GM20431 (cell line): ENCODE data around the gene LMOD1.
"Not testable (repeated sequence)": the region's sequence is repeated elsewhere in the genome, so short reads cannot be mapped to it uniquely, and the experiment has no call there.

ENCODE experiments used
- in situ Hi-C: fragments of 300-500 bp; cut with MseI, MboI; formaldehyde crosslinking; loops from one replicate; pipeline ENCODE4 v1.15.0; 2020; ENCODE audit warnings: low sequenced_read_pairs; ENCODE audit not compliant: unreplicated experiment

The LMOD1 gene

DNA sequence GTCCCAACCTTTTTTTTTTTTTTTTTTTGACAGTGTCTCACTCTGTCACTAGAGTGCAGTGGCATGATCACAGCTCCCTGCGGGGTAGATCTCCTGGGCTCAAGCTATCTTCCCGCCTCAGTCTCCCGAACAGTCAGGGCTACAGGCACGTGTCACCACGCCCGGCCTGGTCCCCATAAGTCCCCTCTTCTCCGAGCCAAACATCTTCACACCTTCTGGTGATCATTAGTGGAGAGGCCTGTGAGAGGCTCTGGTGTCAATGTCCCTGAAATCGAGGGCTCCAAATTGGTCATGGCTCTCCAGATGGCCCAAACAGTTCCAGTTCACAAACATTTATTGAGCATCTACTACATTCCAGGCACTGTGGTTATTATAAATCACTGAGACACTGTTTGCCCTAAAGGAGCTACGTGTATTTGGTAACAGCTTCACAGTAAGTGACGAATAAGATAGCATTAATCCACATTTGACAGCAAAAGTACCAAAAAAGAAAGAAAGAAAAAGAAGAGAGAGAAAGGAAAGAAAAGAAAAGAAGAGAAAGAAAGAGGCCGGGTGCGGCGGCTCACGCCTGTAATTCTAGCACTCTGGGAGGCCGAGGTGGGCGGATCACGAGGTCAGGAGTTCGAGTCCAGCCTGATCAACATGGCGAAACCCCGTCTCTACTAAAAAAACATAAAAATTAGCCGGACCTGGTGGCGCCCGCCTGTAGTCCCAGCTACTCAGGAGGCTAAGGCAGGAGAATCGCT is 8.1 kb upstream of the LMOD1 start:
- in situ Hi-C loops = no loop called here

DNA sequence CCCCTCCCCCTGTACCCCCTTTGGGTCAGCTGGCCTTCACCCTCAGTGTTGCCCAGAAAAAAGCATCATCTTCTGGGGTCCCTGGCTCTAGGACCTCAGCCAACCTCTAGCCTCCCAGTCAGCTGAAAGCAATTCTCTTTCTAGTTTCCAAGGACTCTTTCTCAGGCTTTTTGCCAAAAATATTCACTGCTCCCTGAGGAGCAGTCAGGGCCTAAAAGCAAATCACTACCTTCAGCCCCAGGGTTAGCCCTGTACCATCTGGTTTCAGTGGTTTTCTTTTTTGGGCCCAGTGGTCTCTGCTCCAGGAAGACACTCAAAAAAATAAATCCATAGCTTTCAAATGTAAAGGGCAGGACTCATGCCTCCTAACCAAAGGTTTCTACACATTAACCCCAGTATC is 3.1 kb upstream of the LMOD1 start:
- in situ Hi-C loops = no loop called here

DNA sequence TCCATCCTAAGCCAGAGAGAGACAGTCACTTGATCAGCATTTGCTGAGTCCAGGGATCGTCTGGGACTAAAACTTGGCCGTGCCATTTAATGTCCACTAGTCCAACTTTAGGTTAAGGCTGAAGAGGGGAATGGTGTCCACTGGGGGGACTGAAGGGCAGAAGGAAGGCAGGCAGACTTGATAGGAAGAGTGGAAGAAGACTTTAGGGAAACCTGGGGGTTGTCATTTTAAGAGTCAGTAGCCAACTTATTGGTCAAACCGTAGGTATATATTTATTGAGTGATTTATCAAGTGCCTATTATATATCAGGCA is 1.3 kb upstream of the LMOD1 start:
- in situ Hi-C loops = no loop called here

DNA sequence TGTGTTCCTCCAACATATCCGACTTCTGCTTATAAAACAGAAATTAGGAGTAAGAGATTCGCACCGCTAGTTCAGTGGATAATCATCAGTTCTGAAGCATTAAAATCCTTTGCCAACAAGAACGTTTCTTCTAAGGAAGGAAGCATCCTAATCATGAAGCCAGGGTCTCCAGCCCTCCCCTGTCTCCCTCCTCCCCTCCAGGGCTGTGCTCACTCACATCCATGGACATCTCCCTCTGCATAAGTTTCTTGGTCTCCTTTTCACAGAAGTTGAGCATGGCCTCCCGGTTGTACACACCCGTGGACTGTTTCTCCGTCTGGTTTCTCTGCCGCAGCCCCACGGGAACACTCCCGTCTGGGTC is 505 bp downstream of the LMOD1 start:
- in situ Hi-C loops = no loop called here

DNA sequence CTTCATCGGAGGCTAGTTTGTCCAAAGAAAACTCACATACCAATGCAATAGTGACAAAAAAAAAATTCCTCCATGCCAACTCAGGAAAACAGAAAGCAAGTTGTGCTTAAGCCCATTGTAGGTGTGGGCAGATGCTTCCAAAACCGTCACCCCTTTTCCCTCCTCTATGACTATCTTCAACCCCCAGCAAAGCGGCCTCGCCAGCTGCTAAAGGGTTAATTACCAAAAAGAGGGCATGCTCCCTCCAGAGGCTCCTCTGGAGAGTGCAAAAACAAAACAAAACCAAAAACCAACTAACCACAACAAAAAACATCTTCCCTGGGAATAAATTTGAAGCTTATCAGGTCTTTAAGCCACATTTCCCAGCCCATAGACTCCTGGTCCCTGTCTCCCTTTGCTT is 1.2 kb downstream of the LMOD1 start:
- in situ Hi-C loops = no loop called here

DNA sequence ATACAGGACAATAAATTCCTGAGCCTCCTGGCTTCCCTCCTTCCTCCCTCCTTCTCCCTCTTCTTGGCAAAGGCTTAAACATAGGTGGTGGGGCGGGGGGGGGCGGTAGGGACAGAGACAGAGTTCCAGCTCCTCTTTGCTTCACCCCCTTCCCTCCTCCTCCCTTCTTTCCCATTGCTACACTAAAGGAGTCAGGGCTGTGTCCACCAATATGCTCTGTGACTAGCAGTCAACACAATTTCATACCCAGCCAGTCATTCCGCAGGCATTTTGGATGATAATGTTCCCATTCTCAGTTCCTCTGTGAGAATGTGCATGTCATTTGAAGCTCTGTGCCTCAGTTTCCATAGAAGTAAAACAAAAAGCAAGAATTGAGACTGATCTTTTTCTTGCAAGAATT is 1.7 kb downstream of the LMOD1 start:
- in situ Hi-C loops = no loop called here

DNA sequence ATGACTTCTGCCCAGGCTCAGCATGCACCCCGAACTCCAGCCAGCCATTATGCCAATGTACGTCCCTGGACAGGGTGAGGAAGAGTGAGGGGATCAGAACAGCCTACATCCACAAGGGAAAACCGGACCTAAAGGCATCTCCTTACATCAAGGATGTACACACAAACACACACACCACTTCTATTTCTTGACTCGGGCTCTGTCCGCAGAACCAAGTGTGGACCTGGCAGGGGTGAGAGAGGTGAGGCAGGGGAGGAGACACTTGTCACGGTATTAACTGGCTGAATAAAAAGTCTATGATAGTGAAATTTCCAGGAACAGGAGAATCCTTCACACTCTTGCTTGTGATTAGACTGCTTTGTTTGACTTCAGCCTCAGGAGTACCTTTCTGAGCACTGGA is 2.3 kb downstream of the LMOD1 start:
- in situ Hi-C loops = no loop called here

DNA sequence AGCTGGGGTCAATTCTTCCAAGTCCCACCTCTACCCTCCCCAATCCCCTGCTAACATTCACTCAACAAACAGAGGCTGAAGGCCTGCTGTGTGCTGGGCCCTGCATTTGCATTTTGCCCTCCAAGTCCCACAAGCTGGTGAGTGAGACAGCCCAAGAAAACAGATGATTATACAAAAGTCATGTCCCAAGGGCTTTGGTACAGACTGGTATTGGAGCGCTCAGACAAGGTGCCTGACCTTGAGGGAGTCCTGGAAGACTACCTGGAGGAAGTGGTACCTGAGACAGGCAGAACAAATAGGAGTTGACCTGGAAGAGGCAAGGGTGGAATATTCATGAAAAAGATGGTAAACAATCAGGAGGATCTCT is 4.2 kb downstream of the LMOD1 start:
- in situ Hi-C loops = no loop called here

DNA sequence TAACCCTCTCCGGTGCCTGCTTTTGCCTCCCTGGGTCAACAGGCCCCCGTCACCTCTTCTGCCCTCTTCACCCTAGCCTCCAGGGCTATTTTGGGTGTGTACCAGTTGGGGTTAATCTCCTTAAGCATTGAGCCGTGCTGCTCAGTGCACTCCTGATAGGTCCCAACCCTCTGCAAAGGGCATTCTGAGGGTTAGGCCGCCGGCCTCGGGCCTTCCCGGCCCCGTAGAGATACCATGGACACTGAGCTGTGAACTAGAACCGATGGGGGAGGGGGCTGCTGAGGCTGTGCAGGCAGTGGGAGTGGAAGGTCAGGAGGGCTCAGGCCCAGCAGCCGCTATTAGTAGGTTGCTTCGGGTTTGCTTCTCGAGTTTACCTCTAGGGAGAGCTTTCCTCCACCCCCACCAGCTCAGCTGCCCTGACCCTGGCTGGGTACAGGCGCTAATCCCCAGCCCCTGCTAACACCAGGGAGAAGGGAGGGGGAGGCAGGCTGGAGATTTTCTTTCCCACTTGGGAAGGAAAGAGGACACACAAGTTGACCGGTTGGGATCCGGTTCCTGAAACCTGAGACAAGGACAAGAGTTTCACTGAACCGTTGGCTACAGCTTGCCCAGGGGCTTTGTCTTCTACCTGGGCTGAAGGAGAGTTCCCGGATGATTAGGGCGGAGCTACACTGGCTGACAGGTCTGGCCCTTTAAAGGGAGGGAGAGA is 4.8 kb downstream of the LMOD1 start:
- in situ Hi-C loops = no loop called here

DNA sequence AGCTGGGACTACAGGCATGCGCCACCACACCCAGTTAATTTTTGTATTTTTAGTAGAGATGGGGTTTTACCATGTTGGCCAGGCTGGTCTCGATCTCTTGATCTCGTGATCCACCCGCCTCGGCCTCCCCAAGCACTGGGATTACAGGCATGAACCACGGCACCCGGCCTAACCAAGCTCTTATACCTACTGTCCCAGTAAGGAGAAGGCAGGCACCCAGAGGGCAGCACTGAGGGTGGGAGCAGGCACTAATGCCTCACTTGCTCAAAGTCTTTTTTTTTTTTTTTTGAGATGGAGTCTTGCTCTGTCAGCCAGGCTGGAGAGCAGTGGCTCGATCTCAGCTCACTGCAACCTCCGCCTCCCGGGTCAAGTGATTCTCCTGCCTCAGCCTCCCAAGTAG is 6.0 kb downstream of the LMOD1 start:
- in situ Hi-C loops = not testable (repeated sequence)

DNA sequence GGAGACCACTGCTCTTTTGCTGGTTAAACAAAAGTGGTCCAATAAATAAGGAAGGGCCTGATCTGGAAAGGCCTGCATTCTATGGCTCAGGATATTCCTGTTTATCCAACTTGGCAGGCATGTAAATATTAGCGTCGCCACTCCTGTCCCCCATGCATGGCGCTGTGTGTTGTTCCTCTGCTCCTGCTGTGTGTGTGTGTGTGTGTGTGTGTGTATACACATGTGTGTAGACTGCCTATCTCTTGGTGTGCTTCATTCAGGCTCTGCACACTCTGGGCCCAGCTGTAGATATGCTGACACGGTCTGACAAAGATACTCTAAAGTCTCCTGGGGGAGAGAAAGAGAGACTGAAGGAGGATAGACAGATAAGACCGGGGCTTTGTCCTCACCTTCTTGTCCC is 6.8 kb downstream of the LMOD1 start:
- in situ Hi-C loops = no loop called here

DNA sequence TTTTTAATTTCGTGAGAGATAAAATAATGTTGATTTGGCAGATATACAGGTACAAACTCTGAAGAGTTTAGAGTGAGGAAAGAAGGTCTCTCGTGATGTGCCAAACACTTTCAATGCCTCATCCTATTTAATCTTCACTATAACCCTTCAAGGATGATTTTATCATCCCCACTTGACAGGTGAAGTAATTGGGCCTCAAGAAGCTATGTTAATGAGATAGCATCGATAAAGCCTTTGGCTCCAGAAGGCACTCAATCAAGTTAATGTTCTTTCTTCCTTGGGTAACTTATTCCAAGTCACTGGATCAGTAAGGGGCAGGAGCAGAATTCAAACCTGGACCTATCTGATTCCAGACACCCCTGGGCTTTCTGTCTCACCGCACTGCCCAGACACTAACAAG is 7.2 kb downstream of the LMOD1 start:
- in situ Hi-C loops = no loop called here

DNA sequence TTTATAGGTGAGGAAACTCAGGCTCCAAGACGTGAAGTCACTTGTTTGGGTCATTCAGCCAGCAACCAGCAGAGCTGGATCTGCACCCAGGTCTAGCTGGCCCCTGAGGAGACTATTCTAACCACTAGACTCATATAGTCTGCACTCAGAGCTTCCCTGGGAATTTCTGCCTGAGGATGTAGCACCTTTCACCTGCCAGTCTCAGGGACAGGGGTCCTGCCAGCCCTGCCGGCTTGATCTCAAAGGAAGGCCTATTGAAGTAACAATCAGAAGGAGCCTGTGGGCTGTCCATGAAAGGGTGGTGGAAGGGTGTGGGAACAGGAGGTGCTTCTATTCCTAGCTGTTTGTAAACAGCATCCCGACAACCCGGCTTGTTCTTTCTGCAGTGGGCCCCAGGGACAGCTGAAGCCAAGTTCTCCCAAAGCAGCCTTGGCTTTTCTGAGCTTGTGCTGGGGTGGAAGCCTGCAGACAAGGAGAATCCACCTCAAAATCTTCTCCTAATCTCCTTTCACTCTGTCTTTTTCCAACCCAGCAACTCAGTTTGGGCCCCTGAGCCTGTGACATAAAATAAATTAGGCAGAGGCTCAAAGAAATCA is 7.8 kb downstream of the LMOD1 start:
- in situ Hi-C loops = no loop called here

DNA sequence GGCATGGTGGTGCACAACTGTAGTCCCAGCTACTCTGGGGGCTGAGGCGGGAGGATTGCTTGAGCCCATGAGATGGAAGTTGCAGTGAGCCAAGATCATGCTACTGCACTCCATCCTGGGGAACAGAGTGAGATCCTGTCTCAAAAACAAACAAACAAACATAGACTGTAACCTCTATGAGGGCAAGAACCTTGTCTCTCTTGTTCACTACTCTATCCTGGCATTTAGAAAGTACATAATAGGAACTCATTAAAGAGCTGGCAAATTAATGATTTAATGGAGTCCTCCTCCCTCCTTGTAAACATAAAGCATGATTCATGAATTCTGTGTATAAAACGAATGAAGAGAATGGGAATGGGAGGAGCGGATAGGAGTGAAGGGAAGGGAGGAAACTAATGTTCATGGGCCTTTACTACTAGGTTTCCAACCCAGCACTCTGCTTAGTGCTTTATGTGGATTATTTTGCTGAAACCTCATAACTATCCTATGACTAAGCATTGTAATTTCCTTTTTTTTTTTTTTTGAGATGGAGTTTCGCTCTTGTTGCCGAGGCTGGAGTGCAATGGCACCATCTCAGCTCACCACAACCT is 8.6 kb downstream of the LMOD1 start:
- in situ Hi-C loops = no loop called here

DNA sequence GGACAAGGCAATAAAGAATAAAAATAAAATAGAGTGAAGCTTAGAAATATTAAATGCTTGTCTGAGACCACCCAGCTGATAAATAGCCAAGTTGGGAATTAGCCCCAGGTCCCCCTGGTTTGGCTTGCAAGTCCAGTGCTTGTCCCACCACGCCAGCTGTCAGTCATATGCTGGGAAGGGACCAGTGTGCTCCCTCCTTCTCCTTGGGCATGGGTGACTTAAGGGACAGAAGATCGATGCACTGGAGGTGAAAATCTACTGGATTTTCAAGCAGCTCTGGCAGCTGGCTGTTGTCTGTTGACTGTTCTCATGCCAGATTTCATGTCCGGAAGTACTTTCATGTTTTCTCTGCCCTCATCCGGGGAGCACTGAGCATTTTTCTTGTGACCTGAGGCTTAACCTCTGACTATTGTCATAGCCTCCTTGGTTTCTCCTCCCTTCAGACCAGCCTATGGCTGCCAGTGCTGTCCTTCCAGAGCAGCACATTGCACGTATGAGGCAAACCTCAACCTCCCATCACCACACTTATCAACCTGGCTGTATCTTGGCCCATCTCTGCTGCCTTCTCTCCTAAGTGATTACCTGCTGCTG is 12.4 kb downstream of the LMOD1 start:
- in situ Hi-C loops = no loop called here

DNA sequence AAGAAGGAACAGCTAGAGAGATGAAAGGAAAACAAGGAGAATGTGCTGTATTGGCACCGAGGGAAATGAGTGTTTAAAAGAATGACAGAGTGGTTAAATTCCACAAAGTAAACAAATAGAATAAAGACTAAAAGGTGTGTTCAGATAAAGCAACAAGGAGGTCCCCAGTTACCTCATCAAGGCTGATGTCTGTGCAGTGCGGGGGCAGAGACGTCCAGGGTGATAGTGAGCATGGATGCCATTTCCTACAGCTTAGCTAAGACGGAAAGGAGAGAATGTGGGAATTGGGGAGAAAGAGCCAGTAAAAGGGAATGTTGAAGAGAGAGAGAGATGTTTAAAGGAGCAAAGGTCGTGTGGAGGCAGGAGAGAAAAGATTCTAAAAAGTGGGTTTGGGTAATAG is 15.5 kb downstream of the LMOD1 start:
- in situ Hi-C loops = no loop called here

DNA sequence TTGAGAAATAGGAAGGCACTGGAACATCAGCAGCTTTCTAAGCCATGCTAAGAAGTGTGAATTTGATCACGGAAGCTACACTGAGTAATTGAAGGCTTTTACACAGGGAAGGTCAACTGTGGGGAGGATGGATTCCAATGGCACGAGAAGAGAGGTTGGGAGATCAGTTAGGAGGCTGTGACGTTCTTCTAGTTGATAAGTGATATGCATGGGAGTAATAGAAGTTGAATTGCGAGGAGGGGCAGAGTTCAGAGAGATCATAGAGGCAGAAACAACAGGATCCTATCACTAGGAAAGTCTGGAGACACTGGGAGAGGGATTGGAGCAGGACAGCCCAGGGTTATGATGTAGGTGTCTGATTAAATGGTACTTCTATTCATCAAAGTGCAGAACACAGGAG is 16.2 kb downstream of the LMOD1 start:
- in situ Hi-C loops = no loop called here

DNA sequence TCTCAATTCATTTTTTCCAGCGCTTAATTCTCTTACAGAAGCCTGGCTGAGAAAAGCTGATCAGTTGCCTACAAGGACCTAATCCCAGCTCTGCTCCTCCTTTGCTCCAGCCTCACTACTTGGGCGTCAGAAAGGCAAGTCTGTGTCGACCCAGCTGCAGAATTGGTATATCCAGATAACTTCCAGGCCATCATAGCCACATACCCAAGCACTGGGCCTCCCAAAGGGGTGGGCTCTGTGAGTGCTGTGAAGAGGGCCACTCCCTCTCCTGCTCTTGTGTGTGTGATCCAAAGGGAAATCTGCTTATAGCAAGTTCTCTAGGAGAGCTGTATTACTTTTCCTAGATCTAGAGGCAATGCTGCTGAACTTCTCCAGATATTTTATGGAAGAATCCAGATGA is 18.1 kb downstream of the LMOD1 start:
- in situ Hi-C loops = no loop called here

DNA sequence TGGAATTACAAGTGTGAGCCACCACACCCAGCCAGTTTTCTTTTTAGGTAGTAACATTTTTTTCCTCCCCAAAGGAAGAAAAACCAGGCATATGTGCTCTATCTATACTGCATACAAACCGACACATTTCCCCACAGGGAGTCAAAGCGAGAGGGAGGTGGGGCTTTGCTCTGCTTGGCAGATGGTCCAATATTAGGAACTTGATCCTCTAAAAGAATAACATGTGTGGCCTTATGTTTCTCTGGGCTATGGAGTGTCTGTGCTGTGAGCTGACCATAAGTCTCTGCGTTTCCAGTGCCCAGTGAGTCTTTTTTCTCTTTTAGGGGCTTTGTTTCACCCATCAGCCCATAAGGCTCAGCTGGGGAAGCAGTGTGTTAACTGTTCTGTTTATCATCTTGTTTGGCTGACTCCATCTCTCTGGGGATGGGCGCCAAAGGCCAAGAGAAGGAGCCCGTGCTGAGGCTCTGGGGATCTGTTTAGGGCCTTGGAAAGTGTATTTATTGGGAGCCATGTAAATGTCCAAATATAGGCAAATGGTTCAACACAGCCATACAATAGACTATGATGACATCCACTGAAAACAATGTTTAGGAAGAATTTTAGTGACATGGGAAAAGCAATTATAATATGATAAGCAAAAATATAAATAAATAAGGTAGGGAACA is 20.2 kb downstream of the LMOD1 start:
- in situ Hi-C loops = no loop called here

DNA sequence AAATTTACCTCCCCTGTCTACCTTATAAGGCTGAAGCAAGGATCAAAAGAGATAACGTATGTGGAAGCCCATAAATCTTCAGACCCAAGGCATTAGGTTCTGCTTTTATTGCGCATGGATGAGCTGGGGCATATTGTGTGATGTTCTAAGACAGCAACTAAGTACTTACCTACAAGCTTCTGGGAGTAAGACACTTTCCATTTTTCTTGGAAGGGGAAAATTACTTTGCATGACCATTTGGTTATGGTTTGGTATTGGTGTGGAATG is 21.1 kb downstream of the LMOD1 start:
- in situ Hi-C loops = no loop called here
